CD4-positive, alpha-beta T cell treated with Interleukin-2 at 100 ng/mL for 4 hours (primary cell): Measurements from ENCODE around the gene TFF2.
A peak's percentile ranks its signal among the peaks of the same experiment; 100 is the strongest.

ENCODE experiments used
- DNase-seq: peaks from one replicate; pipeline ENCODE4 v3.0.0-alpha.2; 2020; ENCODE audit warnings: low spot score

Gene TFF2

GRCh38 chr21:42350927-42351426 is at the start of gene TFF2:
TFF2 (minus strand) TSS chr21:42350994; CDS start chr21:42350957, 37 bp downstream.
- no peak for DNase-seq

- peak; percentile 39 for DNase-seq
Measured at GRCh38 chr21:42400525-42400924, 49.7 kb upstream of the TFF2 start.

GRCh38 chr21:42398436-42399028 is 47.7 kb upstream of the TFF2 start:
- DNase-seq, result no peak

GRCh38 chr21:42397746-42398394 is 47.1 kb upstream of the TFF2 start:
- no peak for DNase-seq

- no peak for DNase-seq
Measured at GRCh38 chr21:42396799-42397745, 46.3 kb upstream of the TFF2 start.

GRCh38 chr21:42395905-42396651 is 45.3 kb upstream of the TFF2 start, which contains the start of gene TMPRSS3:
TMPRSS3 (minus strand) TSS chr21:42396052; CDS start chr21:42395417, 635 bp downstream.
- no peak for DNase-seq

- DNase-seq, result no peak
Measured at GRCh38 chr21:42395302-42395701, 44.5 kb upstream of the TFF2 start.

- no peak for DNase-seq
Measured at GRCh38 chr21:42393443-42393950, 42.7 kb upstream of the TFF2 start.

GRCh38 chr21:42392731-42393442 is 42.1 kb upstream of the TFF2 start:
- DNase-seq, result peak; percentile 57

GRCh38 chr21:42391297-42391696 is 40.5 kb upstream of the TFF2 start:
- no peak for DNase-seq

- DNase-seq, result no peak
Measured at GRCh38 chr21:42390696-42391095, 39.9 kb upstream of the TFF2 start.

GRCh38 chr21:42390193-42390592 is 39.4 kb upstream of the TFF2 start:
- DNase-seq, result no peak

GRCh38 chr21:42389449-42389835 is 38.6 kb upstream of the TFF2 start:
- no peak for DNase-seq

- DNase-seq, result no peak
Measured at GRCh38 chr21:42388740-42389448, 38.1 kb upstream of the TFF2 start.

GRCh38 chr21:42387843-42388340 is 37.1 kb upstream of the TFF2 start:
- no peak for DNase-seq

GRCh38 chr21:42387164-42387563 is 36.4 kb upstream of the TFF2 start:
- DNase-seq, result no peak

- DNase-seq, result no peak
Measured at GRCh38 chr21:42386034-42386591, 35.3 kb upstream of the TFF2 start.

GRCh38 chr21:42385619-42386018 is 34.8 kb upstream of the TFF2 start:
- no peak for DNase-seq

GRCh38 chr21:42384989-42385388 is 34.2 kb upstream of the TFF2 start:
- DNase-seq, result no peak
